Neural crest cell (in vitro differentiated cells): ENCODE data around the gene BRD1. TPM values are rescaled to one million over a fixed set of nuclear protein-coding genes. Genes with fewer than 3 reads are reported as not detected.

ENCODE experiments used
- DNase-seq: peaks from one replicate; pipeline ENCODE4 v3.0.0; 2021; ENCODE audit warnings: low read depth, mixed read lengths, low spot score
- H3K27ac Mint-ChIP-seq: one replicate; pipeline ENCODE4 v1.8.0; 2021; ENCODE audit warnings: mild to moderate bottlenecking, mixed read lengths; ENCODE audit not compliant: unreplicated experiment
- H3K27me3 Mint-ChIP-seq: 2 replicates; pipeline ENCODE4 v1.8.0; 2021; ENCODE audit warnings: low read depth, mild to moderate bottlenecking, mixed read lengths
- H3K36me3 Mint-ChIP-seq: 2 replicates; pipeline ENCODE4 v1.8.0; 2021; ENCODE audit warnings: low read depth, mild to moderate bottlenecking, mixed read lengths
- H3K4me1 Mint-ChIP-seq: 2 replicates; pipeline ENCODE4 v1.8.0; 2021; ENCODE audit warnings: mixed read lengths
- H3K4me3 Mint-ChIP-seq: one replicate; pipeline ENCODE4 v1.8.0; 2021; ENCODE audit warnings: mild to moderate bottlenecking, mixed read lengths
- H3K9me3 Mint-ChIP-seq: 2 replicates; pipeline ENCODE4 v1.8.0; 2021; ENCODE audit warnings: mixed read lengths
- total RNA-seq: library from RNA; stranded (reverse); gene quantifications from 2 replicates; pipeline ENCODE4 v1.2.1, GENCODE V29; 2021
- TF ChIP-seq, protein P1 (sequence below): fragments of 200-600 bp; sonication (generic); conservative IDR thresholded peaks from 2 replicates; pipeline ENCODE4 v1.5.0; 2021; ENCODE audit warnings: antibody characterized with exemption, mild to moderate bottlenecking

The BRD1 gene
- total RNA-seq, 1 donor from 2014 or later = 59.1 TPM

DNA sequence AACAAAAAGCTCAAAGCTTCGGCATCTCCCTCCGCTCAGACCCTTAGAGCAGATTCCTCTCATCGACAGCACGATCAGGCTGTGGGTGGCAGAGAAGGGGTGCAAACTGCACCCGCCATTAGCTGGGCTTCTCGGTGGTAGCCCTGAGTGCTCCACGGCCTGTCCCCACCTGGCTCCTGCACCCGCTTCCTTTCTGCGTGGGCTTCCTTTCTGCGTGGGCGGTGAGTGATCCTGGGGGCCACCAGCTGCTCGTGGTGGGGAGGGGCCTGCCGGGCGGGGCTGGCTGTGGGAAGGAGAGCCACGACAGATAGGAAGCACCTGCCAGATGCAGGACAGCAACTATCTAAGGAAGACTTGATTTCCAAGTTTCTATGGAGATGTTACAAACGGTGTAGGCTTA, 55.0 kb downstream of the BRD1 start:
- TF ChIP-seq, protein P1, sequence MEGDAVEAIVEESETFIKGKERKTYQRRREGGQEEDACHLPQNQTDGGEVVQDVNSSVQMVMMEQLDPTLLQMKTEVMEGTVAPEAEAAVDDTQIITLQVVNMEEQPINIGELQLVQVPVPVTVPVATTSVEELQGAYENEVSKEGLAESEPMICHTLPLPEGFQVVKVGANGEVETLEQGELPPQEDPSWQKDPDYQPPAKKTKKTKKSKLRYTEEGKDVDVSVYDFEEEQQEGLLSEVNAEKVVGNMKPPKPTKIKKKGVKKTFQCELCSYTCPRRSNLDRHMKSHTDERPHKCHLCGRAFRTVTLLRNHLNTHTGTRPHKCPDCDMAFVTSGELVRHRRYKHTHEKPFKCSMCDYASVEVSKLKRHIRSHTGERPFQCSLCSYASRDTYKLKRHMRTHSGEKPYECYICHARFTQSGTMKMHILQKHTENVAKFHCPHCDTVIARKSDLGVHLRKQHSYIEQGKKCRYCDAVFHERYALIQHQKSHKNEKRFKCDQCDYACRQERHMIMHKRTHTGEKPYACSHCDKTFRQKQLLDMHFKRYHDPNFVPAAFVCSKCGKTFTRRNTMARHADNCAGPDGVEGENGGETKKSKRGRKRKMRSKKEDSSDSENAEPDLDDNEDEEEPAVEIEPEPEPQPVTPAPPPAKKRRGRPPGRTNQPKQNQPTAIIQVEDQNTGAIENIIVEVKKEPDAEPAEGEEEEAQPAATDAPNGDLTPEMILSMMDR = no peak
- no peak for DNase-seq
- Mint-ChIP-seq H3K4me3 (no peak overlapping the region), H3K27ac (no peak overlapping the region), H3K36me3 (peaks cover 6% of the 10 kb centered on the region), H3K4me1 (peaks cover 4% of the 10 kb centered on the region), H3K9me3 (no peaks in the 10 kb centered on the region), H3K27me3 (no peaks in the 10 kb centered on the region)

DNA sequence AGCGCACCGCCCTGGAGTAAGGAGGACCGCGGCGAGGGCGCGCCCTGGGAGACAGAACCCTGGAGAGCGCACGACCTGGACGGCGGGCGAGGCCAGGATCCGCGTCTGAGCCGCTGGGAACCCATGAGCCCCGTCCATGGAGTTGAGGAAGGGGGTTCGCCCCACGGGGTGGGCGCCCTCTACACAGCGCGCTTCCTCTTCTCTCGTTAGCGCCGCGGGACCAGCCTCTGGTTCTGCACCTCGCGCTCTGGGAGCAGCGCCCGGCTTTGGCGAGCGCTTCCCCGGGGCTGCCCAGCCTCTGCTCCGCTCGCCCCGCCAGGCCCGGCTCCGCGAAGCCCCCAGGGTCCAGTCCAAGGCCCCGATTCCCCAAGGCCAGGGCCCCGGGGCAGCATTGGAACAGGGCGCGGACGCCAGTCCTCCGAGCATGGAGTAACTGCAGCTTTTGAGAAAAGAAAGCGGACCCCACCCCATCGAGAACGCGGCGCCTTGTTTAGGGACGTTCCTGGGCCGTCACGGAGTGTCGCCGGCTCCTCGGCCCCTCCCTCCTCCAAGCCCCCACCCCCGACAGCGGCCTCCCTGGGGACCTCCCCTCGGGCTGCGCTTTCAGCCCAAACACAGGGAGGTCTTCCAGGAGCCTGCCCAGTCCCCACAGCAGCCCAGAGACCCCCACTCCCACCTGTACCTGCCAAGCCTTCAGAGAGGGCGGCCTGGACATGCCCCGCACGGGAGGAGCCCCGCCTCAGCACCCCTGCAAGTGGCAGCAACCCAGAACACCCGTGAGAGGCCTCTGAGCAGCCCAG, 56.2 kb downstream of the BRD1 start:
- Mint-ChIP-seq H3K4me1 (peaks cover 4% of the 10 kb centered on the region), H3K4me3 (no peak overlapping the region), H3K36me3 (peaks cover 9% of the 10 kb centered on the region), H3K9me3 (peaks cover 6% of the 10 kb centered on the region), H3K27ac (no peak overlapping the region), H3K27me3 (peaks cover 2% of the 10 kb centered on the region)
- TF ChIP-seq, protein P1 = no peak
- no peak for DNase-seq

GRCh38 chr22:49770547-49771265, 57.0 kb downstream of the BRD1 start:
- no peak overlapping the region for H3K4me3 Mint-ChIP-seq
- peak overlapping the region; percentile 45 for H3K27ac Mint-ChIP-seq
- H3K27me3 Mint-ChIP-seq = peaks cover 2% of the 10 kb centered on the region
- H3K36me3 Mint-ChIP-seq = peaks cover 9% of the 10 kb centered on the region
- TF ChIP-seq, protein P1 = no peak
- H3K4me1 Mint-ChIP-seq = peaks cover 4% of the 10 kb centered on the region
- no peak for DNase-seq
- H3K9me3 Mint-ChIP-seq = peaks cover 8% of the 10 kb centered on the region

DNA sequence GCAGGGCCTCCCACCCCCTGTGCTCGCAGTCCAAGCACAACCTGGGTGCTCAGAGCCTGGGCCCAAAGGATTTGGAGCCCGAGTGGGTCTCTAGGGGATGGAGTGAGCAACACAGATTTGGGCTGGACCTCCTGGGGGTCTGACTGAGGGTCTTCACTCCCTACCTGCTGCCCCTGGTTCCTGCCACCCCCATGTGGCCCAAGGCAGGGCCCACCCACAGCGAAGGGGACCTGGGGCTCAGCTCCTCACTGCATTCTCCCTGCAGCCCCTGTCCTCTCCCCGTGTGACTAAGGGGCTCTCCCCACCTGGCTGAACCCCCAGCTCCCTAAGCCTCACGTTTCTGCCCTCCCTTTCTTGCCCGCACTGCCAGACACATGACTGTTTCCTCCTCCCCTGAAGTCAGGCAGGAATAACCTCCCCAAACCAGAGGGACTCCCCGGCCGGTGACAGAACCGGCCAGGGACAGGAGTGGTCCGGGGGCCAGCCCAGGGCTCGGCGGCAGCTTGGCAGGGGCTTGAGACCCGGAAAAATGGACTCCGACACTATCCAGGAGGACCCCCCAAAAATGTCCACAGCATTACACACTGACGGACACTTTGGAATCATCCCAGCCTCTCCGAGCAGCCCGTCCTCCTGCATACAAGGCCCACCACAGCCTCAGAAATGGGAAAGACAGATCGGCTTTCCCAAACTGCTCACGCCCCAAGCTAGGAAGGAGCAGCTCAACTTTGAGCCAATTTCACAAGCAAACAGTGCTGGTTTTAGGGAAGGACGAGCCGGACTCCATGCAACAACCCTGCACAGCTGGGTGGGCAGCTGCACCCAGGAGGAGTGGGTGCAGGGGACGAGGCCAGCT, 57.8 kb downstream of the BRD1 start:
- TF ChIP-seq, protein P1 = no peak
- Mint-ChIP-seq H3K4me3 (no peak overlapping the region), H3K36me3 (peaks cover 9% of the 10 kb centered on the region), H3K9me3 (peaks cover 8% of the 10 kb centered on the region), H3K27me3 (peaks cover 2% of the 10 kb centered on the region), H3K4me1 (peaks cover 4% of the 10 kb centered on the region), H3K27ac (no peak overlapping the region)
- DNase-seq = no peak

GRCh38 chr22:49768951-49769690, 58.6 kb downstream of the BRD1 start:
- peaks cover 2% of the 10 kb centered on the region for H3K27me3 Mint-ChIP-seq
- no peak for DNase-seq
- peaks cover 4% of the 10 kb centered on the region for H3K4me1 Mint-ChIP-seq
- TF ChIP-seq, protein P1 = no peak
- H3K36me3 Mint-ChIP-seq = peaks cover 9% of the 10 kb centered on the region
- no peak overlapping the region for H3K27ac Mint-ChIP-seq
- H3K9me3 Mint-ChIP-seq = peaks cover 8% of the 10 kb centered on the region
- no peak overlapping the region for H3K4me3 Mint-ChIP-seq
